Endothelial cell (in vitro differentiated cells): ENCODE data around the gene LMO2. TPM values are rescaled to one million over a fixed set of nuclear protein-coding genes. Genes with fewer than 3 reads are reported as not detected.

ENCODE experiments used
- DNase-seq: peaks from one replicate; pipeline ENCODE4 v3.0.0; 2021; ENCODE audit warnings: low spot score
- H3K27ac Mint-ChIP-seq: one replicate; pipeline ENCODE4 v1.8.0; 2021; ENCODE audit warnings: mixed read lengths, inconsistent platforms; ENCODE audit not compliant: unreplicated experiment
- H3K27me3 Mint-ChIP-seq: one replicate; pipeline ENCODE4 v1.8.0; 2021; ENCODE audit warnings: mild to moderate bottlenecking, moderate library complexity, mixed read lengths, inconsistent platforms; ENCODE audit not compliant: unreplicated experiment
- H3K36me3 Mint-ChIP-seq: one replicate; pipeline ENCODE4 v1.8.0; 2021; ENCODE audit warnings: mild to moderate bottlenecking, low read depth, mixed read lengths, inconsistent platforms; ENCODE audit not compliant: unreplicated experiment
- H3K4me1 Mint-ChIP-seq: one replicate; pipeline ENCODE4 v1.8.0; 2021; ENCODE audit warnings: mild to moderate bottlenecking, mixed read lengths, inconsistent platforms; ENCODE audit not compliant: unreplicated experiment
- H3K4me3 Mint-ChIP-seq: one replicate; pipeline ENCODE4 v1.8.0; 2021; ENCODE audit warnings: mild to moderate bottlenecking, mixed read lengths, inconsistent platforms; ENCODE audit not compliant: unreplicated experiment
- H3K9me3 Mint-ChIP-seq: one replicate; pipeline ENCODE4 v1.8.0; 2021; ENCODE audit warnings: mixed read lengths, inconsistent platforms; ENCODE audit not compliant: unreplicated experiment
- total RNA-seq: library from RNA; stranded (reverse); fragmentation: NEBNext Ultra II Directional; extraction: Animal tissue kit (Norgen Biotek cat#: 25700); gene quantifications from one replicate; pipeline ENCODE4 v1.2.1, GENCODE V29; 2021; ENCODE audit not compliant: unreplicated experiment
- TF ChIP-seq, protein P1 (sequence below): fragments of 200-600 bp; sonication (generic); IDR thresholded peaks from one replicate; pipeline ENCODE4 v1.5.0; 2021; ENCODE audit warnings: antibody characterized with exemption; ENCODE audit not compliant: unreplicated experiment

The LMO2 gene
- total RNA-seq, 1 donor from 2014 or later, result 223 TPM

DNA sequence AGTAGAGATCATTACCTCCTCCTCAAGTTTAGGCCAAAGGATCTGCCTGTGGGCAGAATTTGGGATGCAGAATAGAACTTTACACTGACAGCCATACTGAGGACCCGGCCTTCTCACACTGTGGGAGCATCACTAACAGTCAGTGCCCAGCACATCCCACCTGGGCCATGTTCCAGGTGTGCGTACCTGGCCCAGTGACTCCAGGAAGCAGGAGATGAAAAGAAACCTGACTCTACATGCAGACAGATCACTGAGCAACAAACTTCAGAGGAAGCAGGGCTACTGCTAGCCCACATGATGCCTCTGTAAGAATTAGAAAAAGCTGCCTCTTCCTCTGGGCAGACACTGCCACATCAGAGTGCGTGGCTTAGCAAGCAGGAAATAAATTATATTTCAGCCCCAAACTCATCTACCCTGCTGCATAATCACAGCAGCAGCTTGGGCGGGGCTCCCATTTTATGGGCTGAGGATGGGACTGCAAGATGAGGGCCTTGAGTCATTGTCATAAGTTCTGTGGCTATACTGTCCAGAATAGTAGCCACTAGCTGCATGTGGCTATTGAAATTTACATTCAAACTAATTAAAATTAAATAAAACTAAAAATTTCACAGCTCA, 6.0 kb upstream of the LMO2 start:
- H3K36me3 Mint-ChIP-seq, result no peaks in the 10 kb centered on the region
- peaks cover 1% of the 10 kb centered on the region for H3K27me3 Mint-ChIP-seq
- H3K9me3 Mint-ChIP-seq, result no peaks in the 10 kb centered on the region
- TF ChIP-seq, protein P1, sequence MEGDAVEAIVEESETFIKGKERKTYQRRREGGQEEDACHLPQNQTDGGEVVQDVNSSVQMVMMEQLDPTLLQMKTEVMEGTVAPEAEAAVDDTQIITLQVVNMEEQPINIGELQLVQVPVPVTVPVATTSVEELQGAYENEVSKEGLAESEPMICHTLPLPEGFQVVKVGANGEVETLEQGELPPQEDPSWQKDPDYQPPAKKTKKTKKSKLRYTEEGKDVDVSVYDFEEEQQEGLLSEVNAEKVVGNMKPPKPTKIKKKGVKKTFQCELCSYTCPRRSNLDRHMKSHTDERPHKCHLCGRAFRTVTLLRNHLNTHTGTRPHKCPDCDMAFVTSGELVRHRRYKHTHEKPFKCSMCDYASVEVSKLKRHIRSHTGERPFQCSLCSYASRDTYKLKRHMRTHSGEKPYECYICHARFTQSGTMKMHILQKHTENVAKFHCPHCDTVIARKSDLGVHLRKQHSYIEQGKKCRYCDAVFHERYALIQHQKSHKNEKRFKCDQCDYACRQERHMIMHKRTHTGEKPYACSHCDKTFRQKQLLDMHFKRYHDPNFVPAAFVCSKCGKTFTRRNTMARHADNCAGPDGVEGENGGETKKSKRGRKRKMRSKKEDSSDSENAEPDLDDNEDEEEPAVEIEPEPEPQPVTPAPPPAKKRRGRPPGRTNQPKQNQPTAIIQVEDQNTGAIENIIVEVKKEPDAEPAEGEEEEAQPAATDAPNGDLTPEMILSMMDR, result no peak
- peak overlapping the region; percentile 38 for H3K27ac Mint-ChIP-seq
- H3K4me3 Mint-ChIP-seq, result no peak overlapping the region
- no peak for DNase-seq
- H3K4me1 Mint-ChIP-seq, result peaks cover 27% of the 10 kb centered on the region

DNA sequence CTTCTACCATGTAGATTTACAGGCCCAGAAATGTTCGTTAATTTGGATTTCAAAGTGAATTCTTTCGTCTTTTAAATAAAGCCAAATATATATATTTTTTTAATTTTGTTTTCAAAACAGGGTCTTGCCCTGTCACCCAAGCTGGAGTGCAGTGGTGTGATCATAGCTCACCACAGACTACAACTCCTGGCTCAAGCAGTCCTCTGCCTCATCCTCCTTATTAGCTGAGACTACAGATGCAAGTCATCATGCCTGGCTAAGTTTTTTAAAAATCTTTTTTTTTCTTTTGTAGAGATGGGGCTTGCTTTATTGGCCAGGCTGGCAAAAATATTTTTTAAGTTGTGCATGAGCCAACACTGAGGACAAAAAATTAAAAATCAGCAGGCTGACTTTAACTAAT, 5.0 kb upstream of the LMO2 start:
- TF ChIP-seq, protein P1, result no peak
- peaks cover 3% of the 10 kb centered on the region for H3K27me3 Mint-ChIP-seq

DNA sequence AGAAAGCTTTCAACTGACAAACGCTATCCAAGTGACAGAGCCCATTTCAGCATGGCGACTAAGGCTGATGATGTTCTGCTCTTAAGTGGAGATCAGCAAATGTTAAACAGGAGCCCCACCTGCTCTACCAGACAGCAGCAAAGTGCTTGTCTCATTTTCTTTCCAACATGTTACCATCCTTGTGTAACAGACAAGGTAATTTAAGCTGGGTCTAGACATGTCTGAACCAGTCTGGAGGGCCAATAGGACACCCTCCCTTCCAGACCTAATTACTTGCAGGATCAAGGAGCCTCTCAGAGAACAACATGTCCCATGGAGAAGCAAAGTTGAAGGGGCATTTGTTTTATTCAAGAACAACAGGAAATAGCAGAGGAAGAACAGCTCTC, 3.9 kb upstream of the LMO2 start:
- H3K36me3 Mint-ChIP-seq, result no peaks in the 10 kb centered on the region
- no peak for DNase-seq
- no peak overlapping the region for H3K4me3 Mint-ChIP-seq
- H3K27me3 Mint-ChIP-seq, result peaks cover 4% of the 10 kb centered on the region
- H3K4me1 Mint-ChIP-seq, result peaks cover 30% of the 10 kb centered on the region
- H3K27ac Mint-ChIP-seq, result no peak overlapping the region
- TF ChIP-seq, protein P1, result no peak
- H3K9me3 Mint-ChIP-seq, result no peaks in the 10 kb centered on the region

More for the DNA sequence above, 5.0 kb upstream of the LMO2 start:
- no peak overlapping the region for H3K27ac Mint-ChIP-seq
- no peak for DNase-seq
- no peak overlapping the region for H3K4me3 Mint-ChIP-seq
- no peaks in the 10 kb centered on the region for H3K36me3 Mint-ChIP-seq
- peaks cover 27% of the 10 kb centered on the region for H3K4me1 Mint-ChIP-seq
- H3K9me3 Mint-ChIP-seq, result no peaks in the 10 kb centered on the region

DNA sequence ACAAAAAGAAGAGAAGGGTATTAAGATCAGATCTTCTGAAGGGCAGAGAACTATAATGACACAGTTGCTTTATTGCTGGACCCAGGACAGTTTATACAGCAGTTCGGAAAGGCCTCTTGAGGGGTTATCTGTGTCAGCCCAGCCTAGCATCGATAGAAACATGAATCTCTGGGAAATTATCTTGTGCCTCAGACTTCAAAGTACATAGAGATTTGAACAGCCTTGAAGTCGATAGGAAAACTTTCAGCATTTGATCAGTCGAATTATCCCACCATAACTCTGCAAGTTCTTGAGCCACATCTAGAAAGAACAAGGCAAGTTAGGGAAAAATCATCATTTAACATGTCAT, 2.5 kb upstream of the LMO2 start:
- no peaks in the 10 kb centered on the region for H3K36me3 Mint-ChIP-seq
- H3K4me1 Mint-ChIP-seq, result peaks cover 28% of the 10 kb centered on the region
- peaks cover 4% of the 10 kb centered on the region for H3K27me3 Mint-ChIP-seq

DNA sequence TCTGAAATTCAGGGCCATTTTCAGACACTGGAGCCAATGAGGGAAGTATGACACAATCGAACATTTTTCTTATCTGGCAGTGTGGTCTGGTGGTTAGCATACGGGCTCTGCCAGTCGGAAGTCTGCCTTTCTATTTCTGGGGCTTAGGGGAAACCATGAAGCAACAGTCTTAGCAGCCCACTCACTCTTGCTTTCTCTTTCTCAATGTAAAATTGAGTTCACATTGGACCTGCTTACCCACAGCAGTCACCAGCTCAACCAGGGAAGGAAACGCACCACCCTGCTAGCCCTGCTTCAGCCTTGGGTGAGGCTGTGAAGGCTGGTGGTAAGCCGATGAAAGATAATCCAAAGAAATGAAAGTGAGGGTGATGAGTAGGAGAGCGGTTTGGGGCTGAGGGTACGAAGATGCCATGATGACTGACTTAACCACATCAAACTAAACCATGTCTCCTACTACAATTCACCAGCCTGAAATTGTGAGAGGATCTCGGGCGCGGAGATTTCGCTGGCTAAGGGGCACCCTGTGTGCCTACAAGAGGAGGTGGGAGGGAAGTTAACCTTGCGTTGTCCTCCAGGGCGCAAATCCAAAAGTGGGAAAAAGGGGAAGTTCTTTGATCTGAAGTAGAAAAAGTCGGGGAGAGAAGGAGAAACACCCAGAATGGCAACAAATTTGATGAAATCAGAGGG, 2.0 kb upstream of the LMO2 start:
- H3K27ac Mint-ChIP-seq, result no peak overlapping the region

More for the DNA sequence above, 2.5 kb upstream of the LMO2 start:
- TF ChIP-seq, protein P1, result no peak
- DNase-seq, result no peak
- Mint-ChIP-seq H3K4me3 (no peak overlapping the region), H3K9me3 (no peaks in the 10 kb centered on the region), H3K27ac (no peak overlapping the region)

More for the DNA sequence above, 2.0 kb upstream of the LMO2 start:
- Mint-ChIP-seq H3K36me3 (no peaks in the 10 kb centered on the region), H3K4me1 (peaks cover 26% of the 10 kb centered on the region), H3K4me3 (no peak overlapping the region), H3K27me3 (peaks cover 4% of the 10 kb centered on the region), H3K9me3 (no peaks in the 10 kb centered on the region)
- DNase-seq, result no peak
- TF ChIP-seq, protein P1, result no peak
